Measurements from ENCODE around the gene KCNE1. TPM values are rescaled to one million over a fixed set of nuclear protein-coding genes. Genes with fewer than 3 reads are reported as not detected.
"Not testable (repeated sequence)": the region's sequence is repeated elsewhere in the genome, so short reads cannot be mapped to it uniquely, and the experiment has no call there.

The KCNE1 gene
- total RNA-seq, 2 experiments from 2014 or later = 0.18 to 0.26 TPM

DNA sequence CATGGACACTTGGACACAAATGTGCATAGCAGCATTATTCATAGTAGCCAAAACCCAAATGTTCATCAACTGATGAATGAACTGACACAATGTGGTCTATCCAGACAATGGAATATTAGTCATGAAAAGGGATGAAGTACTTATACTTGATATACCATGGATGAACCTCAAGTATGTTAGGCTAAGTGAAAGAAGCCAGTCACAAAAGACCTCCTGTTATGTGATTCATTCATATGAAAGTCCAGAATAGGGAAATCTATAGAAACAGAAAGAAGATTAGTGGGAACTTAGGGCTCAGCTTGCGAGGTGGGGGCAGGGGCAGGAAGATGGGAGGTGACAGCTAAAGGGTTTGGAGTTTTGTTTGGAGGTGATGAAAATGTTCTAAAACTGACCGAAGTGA, 7.4 kb downstream of the KCNE1 start:
- peaks cover 6% of the 10 kb centered on the region for H3K27me3 Mint-ChIP-seq (ENCODE audit: low read depth)
- H3K27ac Mint-ChIP-seq = no peak overlapping the region
- H3K4me1 Mint-ChIP-seq (ENCODE audit: low read depth) = no peaks in the 10 kb centered on the region
- ChIA-PET CTCF (no interaction called here), POLR2A (no interaction called here)
- H3K36me3 Mint-ChIP-seq (ENCODE audit: low read depth) = no peaks in the 10 kb centered on the region
- DNase-seq (no peak), ATAC-seq (no peak)
- H3K4me3 Mint-ChIP-seq = no peak overlapping the region
- no peaks in the 10 kb centered on the region for H3K9me3 Mint-ChIP-seq (ENCODE audit: insufficient read depth)

GRCh38 chr21:34502480-34503106, 9.4 kb downstream of the KCNE1 start:
- H3K4me1 Mint-ChIP-seq (ENCODE audit: low read depth) = no peaks in the 10 kb centered on the region
- POLR2A ChIA-PET = no interaction called here
- no peak overlapping the region for H3K4me3 Mint-ChIP-seq
- no peaks in the 10 kb centered on the region for H3K36me3 Mint-ChIP-seq (ENCODE audit: low read depth)
- H3K27me3 Mint-ChIP-seq (ENCODE audit: low read depth) = peaks cover 9% of the 10 kb centered on the region
- H3K27ac Mint-ChIP-seq = no peak overlapping the region
- H3K9me3 Mint-ChIP-seq (ENCODE audit: insufficient read depth) = peaks cover 5% of the 10 kb centered on the region
- DNase-seq = no peak
- ATAC-seq = no peak
- CTCF ChIA-PET = interaction anchor here (1.4 kb wide), 1 partner anchor 80 kb away, joined by 3 read pairs; no protein-coding TSS in a partner anchor

DNA sequence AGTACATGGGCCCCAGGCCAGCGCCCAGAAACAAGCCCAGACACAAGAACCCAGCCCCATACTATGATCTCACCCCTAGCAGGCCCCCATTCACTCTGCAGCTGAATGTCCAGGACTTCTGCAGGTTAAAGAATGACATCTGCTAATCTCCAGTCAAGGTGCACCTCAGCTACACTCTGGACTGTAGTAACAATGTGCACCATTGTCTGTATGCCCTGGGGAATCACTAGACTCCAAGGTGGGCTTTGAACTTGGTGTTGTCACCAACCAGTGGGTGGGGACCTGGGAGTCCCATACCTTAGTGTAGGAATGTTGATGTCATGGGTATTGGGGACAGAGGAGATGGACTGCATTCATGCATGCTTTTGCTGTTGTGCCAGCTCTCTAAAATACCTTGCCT, 10.3 kb downstream of the KCNE1 start:
- Mint-ChIP-seq H3K9me3 (ENCODE audit: insufficient read depth) (peaks cover 5% of the 10 kb centered on the region), H3K4me3 (no peak overlapping the region), H3K4me1 (ENCODE audit: low read depth) (no peaks in the 10 kb centered on the region), H3K36me3 (ENCODE audit: low read depth) (no peaks in the 10 kb centered on the region), H3K27me3 (ENCODE audit: low read depth) (peaks cover 11% of the 10 kb centered on the region), H3K27ac (no peak overlapping the region)
- ChIA-PET POLR2A (no interaction called here), CTCF (no interaction called here)
- ATAC-seq = no peak
- DNase-seq = no peak

- no peak for DNase-seq
- H3K27ac Mint-ChIP-seq = no peak overlapping the region
- POLR2A ChIA-PET = no interaction called here
- ATAC-seq = no peak
- CTCF ChIA-PET = no interaction called here
- peaks cover 20% of the 10 kb centered on the region for H3K27me3 Mint-ChIP-seq (ENCODE audit: low read depth)
- H3K36me3 Mint-ChIP-seq (ENCODE audit: low read depth) = no peaks in the 10 kb centered on the region
- no peaks in the 10 kb centered on the region for H3K4me1 Mint-ChIP-seq (ENCODE audit: low read depth)
- H3K4me3 Mint-ChIP-seq = no peak overlapping the region
- H3K9me3 Mint-ChIP-seq (ENCODE audit: insufficient read depth) = peaks cover 5% of the 10 kb centered on the region
Measured at GRCh38 chr21:34500191-34500590, 11.8 kb downstream of the KCNE1 start.

GRCh38 chr21:34499116-34499515, 12.9 kb downstream of the KCNE1 start:
- ChIA-PET CTCF (no interaction called here), POLR2A (no interaction called here)
- Mint-ChIP-seq H3K27ac (no peak overlapping the region), H3K27me3 (ENCODE audit: low read depth) (peaks cover 17% of the 10 kb centered on the region), H3K4me3 (no peak overlapping the region), H3K36me3 (ENCODE audit: low read depth) (no peaks in the 10 kb centered on the region), H3K4me1 (ENCODE audit: low read depth) (no peaks in the 10 kb centered on the region), H3K9me3 (ENCODE audit: insufficient read depth) (peaks cover 5% of the 10 kb centered on the region)
- DNase-seq = no peak
- no peak for ATAC-seq

- Mint-ChIP-seq H3K27me3 (ENCODE audit: low read depth) (peaks cover 17% of the 10 kb centered on the region), H3K9me3 (ENCODE audit: insufficient read depth) (peaks cover 5% of the 10 kb centered on the region)
- CTCF ChIA-PET = interaction anchor here (1.5 kb wide), 1 partner anchor 19 kb away, joined by 3 read pairs; no protein-coding TSS in a partner anchor
Measured at GRCh38 chr21:34498623-34499022, 13.4 kb downstream of the KCNE1 start.

GRCh38 chr21:34483854-34484253, 28.2 kb downstream of the KCNE1 start:
- H3K27me3 Mint-ChIP-seq (ENCODE audit: low read depth); DNase-seq; H3K36me3 Mint-ChIP-seq (ENCODE audit: low read depth); ATAC-seq; H3K9me3 Mint-ChIP-seq (ENCODE audit: insufficient read depth); H3K27ac Mint-ChIP-seq; H3K4me3 Mint-ChIP-seq; H3K4me1 Mint-ChIP-seq (ENCODE audit: low read depth); POLR2A ChIA-PET; CTCF ChIA-PET: not testable (repeated sequence)

More at GRCh38 chr21:34498623-34499022, 13.4 kb downstream of the KCNE1 start:
- Mint-ChIP-seq H3K4me3 (no peak overlapping the region), H3K4me1 (ENCODE audit: low read depth) (no peaks in the 10 kb centered on the region), H3K36me3 (ENCODE audit: low read depth) (no peaks in the 10 kb centered on the region), H3K27ac (no peak overlapping the region)
- POLR2A ChIA-PET = no interaction called here
- DNase-seq (no peak), ATAC-seq (no peak)

- ATAC-seq; H3K36me3 Mint-ChIP-seq (ENCODE audit: low read depth); H3K27ac Mint-ChIP-seq; CTCF ChIA-PET; H3K27me3 Mint-ChIP-seq (ENCODE audit: low read depth); POLR2A ChIA-PET; H3K9me3 Mint-ChIP-seq (ENCODE audit: insufficient read depth); H3K4me1 Mint-ChIP-seq (ENCODE audit: low read depth); H3K4me3 Mint-ChIP-seq; DNase-seq: not testable (repeated sequence)
Measured at GRCh38 chr21:34483435-34483834, 28.6 kb downstream of the KCNE1 start.

DNA sequence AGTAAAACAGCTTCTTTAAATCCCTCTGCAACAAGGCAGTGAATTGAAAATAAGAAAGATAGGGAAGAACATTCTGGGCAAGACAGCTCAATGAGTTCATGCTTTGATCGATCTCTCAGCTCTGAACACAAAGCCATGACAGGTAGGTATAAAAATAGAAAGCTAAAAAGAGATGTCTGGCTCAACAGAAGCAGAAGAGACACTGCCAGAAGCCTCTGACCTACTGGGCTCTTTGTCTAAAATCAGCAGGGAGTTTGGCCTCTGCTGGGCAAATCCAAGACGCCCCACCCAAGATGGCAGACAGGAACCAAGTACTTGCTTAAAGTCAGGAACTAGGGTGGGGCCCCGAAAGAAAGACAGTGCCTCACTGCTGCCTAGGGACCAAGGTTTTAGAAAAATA, 44.7 kb downstream of the KCNE1 start:
- H3K27me3 Mint-ChIP-seq (ENCODE audit: low read depth) = not testable (repeated sequence)

DNA sequence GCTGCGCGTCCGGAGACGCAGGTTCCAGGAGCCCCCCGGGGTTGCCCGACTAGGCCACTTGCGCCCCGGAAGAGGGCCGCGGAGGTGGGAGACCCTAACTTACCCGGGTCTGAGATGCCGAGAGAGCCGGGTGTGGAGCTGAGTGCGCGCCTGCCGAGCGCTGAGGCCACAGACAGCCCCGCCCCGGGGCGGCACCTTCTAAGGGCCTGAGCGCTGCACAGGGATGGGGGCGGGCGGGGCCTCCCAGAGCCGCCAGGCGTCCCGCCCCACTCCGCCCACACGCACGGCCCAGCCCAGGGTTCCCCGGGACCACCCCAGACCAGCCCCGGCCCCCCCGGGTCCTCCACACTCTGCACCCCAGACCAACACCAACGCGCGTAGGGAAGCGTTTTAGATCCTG, 52.6 kb downstream of the KCNE1 start:
- H3K4me1 Mint-ChIP-seq (ENCODE audit: low read depth); H3K9me3 Mint-ChIP-seq (ENCODE audit: insufficient read depth); H3K27me3 Mint-ChIP-seq (ENCODE audit: low read depth); H3K36me3 Mint-ChIP-seq (ENCODE audit: low read depth); ATAC-seq; H3K4me3 Mint-ChIP-seq; H3K27ac Mint-ChIP-seq; DNase-seq; CTCF ChIA-PET; POLR2A ChIA-PET: not testable (repeated sequence)

More for the DNA sequence above, 44.7 kb downstream of the KCNE1 start:
- H3K27ac Mint-ChIP-seq; CTCF ChIA-PET; ATAC-seq; H3K4me3 Mint-ChIP-seq; H3K9me3 Mint-ChIP-seq (ENCODE audit: insufficient read depth); POLR2A ChIA-PET; H3K36me3 Mint-ChIP-seq (ENCODE audit: low read depth); DNase-seq; H3K4me1 Mint-ChIP-seq (ENCODE audit: low read depth): not testable (repeated sequence)

DNA sequence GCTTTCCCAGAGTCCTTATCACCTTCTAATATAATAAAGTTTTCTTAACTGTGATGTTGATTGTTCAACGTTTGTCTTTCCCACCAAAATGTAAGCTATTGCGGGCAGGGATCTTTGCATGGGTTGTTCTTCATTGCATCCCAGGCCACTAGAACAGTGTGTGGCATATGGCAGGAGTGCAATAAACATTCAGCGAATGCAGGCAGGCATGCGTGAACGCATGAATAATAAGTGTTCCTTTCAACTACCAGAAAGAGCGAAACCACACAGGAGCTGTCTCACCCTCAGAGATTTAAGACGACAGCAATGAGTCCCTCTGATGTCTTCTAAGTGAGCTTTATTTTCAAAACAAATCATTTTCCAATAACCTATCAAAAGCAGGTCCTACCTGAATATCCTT, 53.7 kb downstream of the KCNE1 start:
- H3K27ac Mint-ChIP-seq; H3K4me1 Mint-ChIP-seq (ENCODE audit: low read depth); DNase-seq; CTCF ChIA-PET; ATAC-seq; H3K36me3 Mint-ChIP-seq (ENCODE audit: low read depth); H3K4me3 Mint-ChIP-seq; POLR2A ChIA-PET; H3K9me3 Mint-ChIP-seq (ENCODE audit: insufficient read depth); H3K27me3 Mint-ChIP-seq (ENCODE audit: low read depth): not testable (repeated sequence)

DNA sequence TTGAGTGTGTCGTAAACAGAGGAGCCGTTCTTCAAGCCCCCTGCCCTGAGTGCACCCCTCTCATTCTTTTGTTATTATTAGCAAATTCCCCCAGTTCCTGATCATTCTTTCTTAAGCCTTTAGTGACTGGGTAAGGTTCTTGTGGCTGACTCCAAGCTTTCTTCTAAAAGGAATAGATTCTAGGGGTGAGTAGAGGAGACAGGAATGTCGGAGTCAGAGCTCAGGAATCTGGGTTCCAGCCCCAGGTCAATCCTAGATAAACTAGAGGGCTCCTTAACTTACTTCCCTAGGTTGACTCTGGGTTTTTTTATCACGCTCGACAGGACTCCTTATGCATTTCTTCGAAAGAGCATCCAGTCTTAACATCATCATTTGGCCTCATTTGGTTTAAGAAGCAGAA, 55.8 kb downstream of the KCNE1 start:
- H3K36me3 Mint-ChIP-seq (ENCODE audit: low read depth); POLR2A ChIA-PET; CTCF ChIA-PET; DNase-seq; H3K4me3 Mint-ChIP-seq; ATAC-seq; H3K27ac Mint-ChIP-seq; H3K9me3 Mint-ChIP-seq (ENCODE audit: insufficient read depth); H3K4me1 Mint-ChIP-seq (ENCODE audit: low read depth); H3K27me3 Mint-ChIP-seq (ENCODE audit: low read depth): not testable (repeated sequence)

DNA sequence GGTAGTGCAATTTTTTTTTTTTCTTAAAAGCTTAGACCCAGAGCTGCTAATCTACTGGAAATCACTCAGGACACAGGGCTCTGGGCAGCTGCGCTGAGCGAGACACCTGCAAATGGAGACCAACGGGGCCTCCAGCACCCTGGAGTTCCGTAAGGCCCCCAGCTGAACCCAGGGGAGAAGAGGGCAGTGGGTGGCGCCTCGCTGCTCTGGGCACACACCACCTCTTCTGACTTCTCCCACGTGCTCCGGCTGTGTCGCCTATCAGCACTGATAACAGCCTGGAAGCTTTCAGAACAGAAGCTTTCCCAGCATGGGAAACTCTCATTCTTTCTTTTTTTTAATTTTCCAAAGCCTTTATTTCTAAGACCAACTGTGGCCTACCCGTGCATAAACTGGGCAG, 56.4 kb downstream of the KCNE1 start:
- H3K9me3 Mint-ChIP-seq (ENCODE audit: insufficient read depth); DNase-seq; H3K27me3 Mint-ChIP-seq (ENCODE audit: low read depth); POLR2A ChIA-PET; H3K36me3 Mint-ChIP-seq (ENCODE audit: low read depth); H3K27ac Mint-ChIP-seq; CTCF ChIA-PET; H3K4me1 Mint-ChIP-seq (ENCODE audit: low read depth); H3K4me3 Mint-ChIP-seq; ATAC-seq: not testable (repeated sequence)
